ENCODE data around the gene TJP1.

GRCh38 chr15:29690765-29691475, 131.3 kb downstream of the TJP1 start:
- no peak for TF ChIP-seq CTCF (IDR thresholded peaks at IDR 0.05; ENCODE audit: borderline replicate concordance, extremely low read depth, low read length, poor library complexity, severe bottlenecking)
- no peak for TF ChIP-seq EZH2 (IDR thresholded peaks at IDR 0.05; ENCODE audit: borderline replicate concordance, low read depth, low read length, severe bottlenecking)

Measured in DND-41 (cell line).